ENCODE measurements around the gene ATG9A. TPM values are rescaled to one million over a fixed set of nuclear protein-coding genes. Genes with fewer than 3 reads are reported as not detected.
A peak's percentile ranks its signal among the peaks of the same experiment; 100 is the strongest.

ATG9A gene
- total and polyA plus RNA-seq, 2 of the 8 experiments (the other 6 are each of a cell fraction or from before 2014, with no cell fraction given) = 43.6 to 66.8 TPM

DNA sequence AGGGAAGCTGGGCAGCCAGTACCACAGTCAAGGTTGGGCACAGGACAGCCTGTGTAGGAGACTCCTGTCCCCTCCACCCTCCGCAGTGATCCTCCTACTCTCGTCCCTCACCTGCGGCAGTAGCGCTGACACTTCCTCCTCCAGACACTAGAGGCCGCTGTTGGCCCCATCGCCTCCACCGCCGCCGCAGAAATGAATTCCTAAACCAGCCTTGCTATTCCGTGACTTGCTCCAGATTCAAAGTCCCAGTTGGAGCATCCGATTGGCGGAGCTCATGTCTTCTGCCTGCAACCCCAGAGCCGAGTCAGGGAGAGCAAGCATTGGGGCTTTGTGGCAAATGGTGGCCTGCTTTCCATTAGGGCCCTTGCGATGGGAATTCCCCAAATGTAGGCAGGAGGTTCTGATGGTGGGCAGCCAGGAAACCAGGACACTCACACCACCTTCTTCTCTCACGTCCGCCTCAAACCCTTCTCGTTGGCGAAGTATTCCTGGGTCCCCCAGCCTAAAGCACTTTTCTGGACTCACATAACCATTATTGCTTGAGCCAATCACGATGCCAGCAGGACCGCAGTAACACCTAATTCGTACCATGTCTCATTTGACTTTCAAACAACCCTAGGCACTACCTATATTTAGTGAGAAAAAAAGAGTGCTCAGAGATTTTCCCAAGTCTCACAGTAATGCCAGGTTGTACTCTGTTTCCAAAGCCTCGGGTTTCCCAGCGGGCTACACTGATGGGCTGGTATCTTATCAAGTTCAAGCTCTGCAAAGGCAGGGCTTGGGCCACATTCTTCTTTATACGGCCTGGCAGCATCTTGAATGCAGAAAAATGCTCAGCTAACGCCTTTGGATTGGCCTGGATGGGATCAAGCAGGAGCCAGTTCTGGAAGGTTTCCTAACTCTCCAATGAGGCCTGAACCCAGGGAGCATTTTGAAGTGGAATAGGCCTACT lies 48.5 kb upstream of the ATG9A start (continued):
- TF ChIP-seq, protein P1, sequence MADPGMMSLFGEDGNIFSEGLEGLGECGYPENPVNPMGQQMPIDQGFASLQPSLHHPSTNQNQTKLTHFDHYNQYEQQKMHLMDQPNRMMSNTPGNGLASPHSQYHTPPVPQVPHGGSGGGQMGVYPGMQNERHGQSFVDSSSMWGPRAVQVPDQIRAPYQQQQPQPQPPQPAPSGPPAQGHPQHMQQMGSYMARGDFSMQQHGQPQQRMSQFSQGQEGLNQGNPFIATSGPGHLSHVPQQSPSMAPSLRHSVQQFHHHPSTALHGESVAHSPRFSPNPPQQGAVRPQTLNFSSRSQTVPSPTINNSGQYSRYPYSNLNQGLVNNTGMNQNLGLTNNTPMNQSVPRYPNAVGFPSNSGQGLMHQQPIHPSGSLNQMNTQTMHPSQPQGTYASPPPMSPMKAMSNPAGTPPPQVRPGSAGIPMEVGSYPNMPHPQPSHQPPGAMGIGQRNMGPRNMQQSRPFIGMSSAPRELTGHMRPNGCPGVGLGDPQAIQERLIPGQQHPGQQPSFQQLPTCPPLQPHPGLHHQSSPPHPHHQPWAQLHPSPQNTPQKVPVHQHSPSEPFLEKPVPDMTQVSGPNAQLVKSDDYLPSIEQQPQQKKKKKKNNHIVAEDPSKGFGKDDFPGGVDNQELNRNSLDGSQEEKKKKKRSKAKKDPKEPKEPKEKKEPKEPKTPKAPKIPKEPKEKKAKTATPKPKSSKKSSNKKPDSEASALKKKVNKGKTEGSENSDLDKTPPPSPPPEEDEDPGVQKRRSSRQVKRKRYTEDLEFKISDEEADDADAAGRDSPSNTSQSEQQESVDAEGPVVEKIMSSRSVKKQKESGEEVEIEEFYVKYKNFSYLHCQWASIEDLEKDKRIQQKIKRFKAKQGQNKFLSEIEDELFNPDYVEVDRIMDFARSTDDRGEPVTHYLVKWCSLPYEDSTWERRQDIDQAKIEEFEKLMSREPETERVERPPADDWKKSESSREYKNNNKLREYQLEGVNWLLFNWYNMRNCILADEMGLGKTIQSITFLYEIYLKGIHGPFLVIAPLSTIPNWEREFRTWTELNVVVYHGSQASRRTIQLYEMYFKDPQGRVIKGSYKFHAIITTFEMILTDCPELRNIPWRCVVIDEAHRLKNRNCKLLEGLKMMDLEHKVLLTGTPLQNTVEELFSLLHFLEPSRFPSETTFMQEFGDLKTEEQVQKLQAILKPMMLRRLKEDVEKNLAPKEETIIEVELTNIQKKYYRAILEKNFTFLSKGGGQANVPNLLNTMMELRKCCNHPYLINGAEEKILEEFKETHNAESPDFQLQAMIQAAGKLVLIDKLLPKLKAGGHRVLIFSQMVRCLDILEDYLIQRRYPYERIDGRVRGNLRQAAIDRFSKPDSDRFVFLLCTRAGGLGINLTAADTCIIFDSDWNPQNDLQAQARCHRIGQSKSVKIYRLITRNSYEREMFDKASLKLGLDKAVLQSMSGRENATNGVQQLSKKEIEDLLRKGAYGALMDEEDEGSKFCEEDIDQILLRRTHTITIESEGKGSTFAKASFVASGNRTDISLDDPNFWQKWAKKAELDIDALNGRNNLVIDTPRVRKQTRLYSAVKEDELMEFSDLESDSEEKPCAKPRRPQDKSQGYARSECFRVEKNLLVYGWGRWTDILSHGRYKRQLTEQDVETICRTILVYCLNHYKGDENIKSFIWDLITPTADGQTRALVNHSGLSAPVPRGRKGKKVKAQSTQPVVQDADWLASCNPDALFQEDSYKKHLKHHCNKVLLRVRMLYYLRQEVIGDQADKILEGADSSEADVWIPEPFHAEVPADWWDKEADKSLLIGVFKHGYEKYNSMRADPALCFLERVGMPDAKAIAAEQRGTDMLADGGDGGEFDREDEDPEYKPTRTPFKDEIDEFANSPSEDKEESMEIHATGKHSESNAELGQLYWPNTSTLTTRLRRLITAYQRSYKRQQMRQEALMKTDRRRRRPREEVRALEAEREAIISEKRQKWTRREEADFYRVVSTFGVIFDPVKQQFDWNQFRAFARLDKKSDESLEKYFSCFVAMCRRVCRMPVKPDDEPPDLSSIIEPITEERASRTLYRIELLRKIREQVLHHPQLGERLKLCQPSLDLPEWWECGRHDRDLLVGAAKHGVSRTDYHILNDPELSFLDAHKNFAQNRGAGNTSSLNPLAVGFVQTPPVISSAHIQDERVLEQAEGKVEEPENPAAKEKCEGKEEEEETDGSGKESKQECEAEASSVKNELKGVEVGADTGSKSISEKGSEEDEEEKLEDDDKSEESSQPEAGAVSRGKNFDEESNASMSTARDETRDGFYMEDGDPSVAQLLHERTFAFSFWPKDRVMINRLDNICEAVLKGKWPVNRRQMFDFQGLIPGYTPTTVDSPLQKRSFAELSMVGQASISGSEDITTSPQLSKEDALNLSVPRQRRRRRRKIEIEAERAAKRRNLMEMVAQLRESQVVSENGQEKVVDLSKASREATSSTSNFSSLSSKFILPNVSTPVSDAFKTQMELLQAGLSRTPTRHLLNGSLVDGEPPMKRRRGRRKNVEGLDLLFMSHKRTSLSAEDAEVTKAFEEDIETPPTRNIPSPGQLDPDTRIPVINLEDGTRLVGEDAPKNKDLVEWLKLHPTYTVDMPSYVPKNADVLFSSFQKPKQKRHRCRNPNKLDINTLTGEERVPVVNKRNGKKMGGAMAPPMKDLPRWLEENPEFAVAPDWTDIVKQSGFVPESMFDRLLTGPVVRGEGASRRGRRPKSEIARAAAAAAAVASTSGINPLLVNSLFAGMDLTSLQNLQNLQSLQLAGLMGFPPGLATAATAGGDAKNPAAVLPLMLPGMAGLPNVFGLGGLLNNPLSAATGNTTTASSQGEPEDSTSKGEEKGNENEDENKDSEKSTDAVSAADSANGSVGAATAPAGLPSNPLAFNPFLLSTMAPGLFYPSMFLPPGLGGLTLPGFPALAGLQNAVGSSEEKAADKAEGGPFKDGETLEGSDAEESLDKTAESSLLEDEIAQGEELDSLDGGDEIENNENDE (IDR thresholded peaks at IDR 0.05; ENCODE audit: insufficient replicate concordance, low read length) = no peak
- no peak for TF ChIP-seq RXRA (IDR thresholded peaks at IDR 0.05; ENCODE audit: insufficient read depth, low read depth, low read length)
- peak in 1 of 2 experiments; percentile 75; a peak in 1 of 3 replicates for TF ChIP-seq EP300 (IDR thresholded peaks at IDR 0.05; ENCODE audit: borderline replicate concordance in 1 of 2, low read depth in 2 of 2, low read length in 2 of 2)
- TF ChIP-seq TEAD4 (IDR thresholded peaks at IDR 0.05; ENCODE audit: low read depth, low read length) = 0 out of 2 replicates have a peak, but pooled peaks have one; percentile 31
- no peak for TF ChIP-seq SRF (IDR thresholded peaks at IDR 0.05; ENCODE audit: low read depth, low read length)
- TF ChIP-seq ASH2L (IDR thresholded peaks at IDR 0.05; ENCODE audit: low read length) = peak; percentile 27
- TF ChIP-seq SP2 (IDR thresholded peaks at IDR 0.05; ENCODE audit: low read length) = no peak
